AG09319 (cell line): Measurements from ENCODE around the gene TNNI3.

Source experiments
- DNase-seq: peaks from one replicate; pipeline ENCODE4 v3.0.0-alpha.2; 2010; ENCODE audit warnings: low read depth; ENCODE audit errors: extremely low read depth
- TF ChIP-seq, protein P1 (sequence below): IDR thresholded peaks from 2 replicates; pipeline ENCODE4 v1.5.1; 2011; ENCODE audit warnings: low read depth, mild to moderate bottlenecking, inconsistent platforms, low read length, moderate library complexity

TNNI3 gene

DNA sequence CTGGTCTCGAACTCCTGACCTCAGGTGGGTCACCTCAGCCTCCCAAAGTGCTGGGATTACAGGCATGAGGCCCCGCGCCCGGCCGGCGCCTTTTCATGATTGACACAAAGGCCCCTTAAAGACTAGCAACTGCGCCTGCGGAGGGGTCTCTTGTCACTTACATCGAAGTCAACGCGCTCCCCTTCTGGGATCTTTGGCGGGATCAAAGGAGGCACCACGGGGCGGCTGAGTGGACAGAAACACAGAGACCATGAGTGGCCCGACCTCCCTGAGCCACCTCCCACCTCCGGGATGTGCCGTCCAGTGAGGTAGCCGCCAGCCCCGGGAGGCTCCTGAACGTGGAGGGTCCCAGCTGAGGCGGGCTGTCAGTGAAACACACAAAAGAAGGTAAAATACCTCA is 15.8 kb downstream of the TNNI3 start:
- TF ChIP-seq, protein P1, sequence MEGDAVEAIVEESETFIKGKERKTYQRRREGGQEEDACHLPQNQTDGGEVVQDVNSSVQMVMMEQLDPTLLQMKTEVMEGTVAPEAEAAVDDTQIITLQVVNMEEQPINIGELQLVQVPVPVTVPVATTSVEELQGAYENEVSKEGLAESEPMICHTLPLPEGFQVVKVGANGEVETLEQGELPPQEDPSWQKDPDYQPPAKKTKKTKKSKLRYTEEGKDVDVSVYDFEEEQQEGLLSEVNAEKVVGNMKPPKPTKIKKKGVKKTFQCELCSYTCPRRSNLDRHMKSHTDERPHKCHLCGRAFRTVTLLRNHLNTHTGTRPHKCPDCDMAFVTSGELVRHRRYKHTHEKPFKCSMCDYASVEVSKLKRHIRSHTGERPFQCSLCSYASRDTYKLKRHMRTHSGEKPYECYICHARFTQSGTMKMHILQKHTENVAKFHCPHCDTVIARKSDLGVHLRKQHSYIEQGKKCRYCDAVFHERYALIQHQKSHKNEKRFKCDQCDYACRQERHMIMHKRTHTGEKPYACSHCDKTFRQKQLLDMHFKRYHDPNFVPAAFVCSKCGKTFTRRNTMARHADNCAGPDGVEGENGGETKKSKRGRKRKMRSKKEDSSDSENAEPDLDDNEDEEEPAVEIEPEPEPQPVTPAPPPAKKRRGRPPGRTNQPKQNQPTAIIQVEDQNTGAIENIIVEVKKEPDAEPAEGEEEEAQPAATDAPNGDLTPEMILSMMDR = no peak
- DNase-seq = no peak

DNA sequence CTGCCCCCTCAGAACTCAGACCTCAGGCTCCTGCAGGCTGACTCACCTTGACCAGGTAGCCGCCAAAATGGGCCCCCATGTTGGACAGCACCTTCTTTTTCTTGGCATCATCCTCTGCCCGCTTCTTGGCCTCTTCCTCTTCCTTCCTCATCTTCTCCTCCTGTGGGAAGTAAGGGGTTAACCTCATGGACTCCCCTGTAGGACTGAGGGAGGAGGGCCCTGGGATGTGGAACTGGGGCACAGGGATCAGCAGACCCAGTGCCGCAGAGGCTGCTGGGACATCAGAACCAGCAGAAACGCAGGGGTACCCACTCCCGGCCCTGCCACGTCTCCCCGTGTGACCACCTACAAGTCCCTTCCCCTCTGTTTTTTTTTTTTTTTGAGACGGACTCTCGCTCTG is 19.6 kb downstream of the TNNI3 start:
- no peak for DNase-seq

DNA sequence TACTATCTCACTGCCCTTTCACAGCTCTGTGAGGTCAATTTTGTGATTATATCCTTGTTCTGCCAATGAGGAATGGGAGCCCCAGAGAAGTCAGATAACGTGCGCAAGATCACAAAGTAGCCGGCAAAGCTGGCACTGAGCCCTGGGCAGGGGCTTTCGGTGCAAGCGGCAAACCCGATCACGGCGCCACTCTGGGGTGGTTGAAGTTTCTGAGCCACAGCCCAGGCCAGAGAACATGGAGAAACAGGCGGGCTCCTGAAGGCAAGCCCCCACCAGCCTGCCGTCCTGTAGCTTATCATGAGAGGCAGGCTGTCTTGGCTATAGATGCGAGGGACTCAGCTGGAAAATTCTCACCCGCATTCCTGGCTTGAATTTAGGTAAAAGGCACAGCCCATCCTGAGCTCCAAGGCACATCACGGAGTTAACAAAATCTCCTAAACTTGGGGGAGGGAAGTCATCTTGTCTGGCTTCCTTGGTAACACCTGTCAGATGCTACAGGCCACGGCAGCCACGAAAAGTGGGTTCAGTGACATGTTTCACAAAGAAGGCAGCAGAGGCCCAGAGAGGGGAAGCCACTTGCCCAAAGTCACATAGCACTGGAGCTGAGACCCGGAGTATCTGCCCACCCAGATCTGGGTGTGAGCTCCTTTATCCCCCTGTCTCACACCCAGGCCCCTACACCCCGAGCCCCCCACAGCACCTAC is 21.0 kb downstream of the TNNI3 start:
- no peak for DNase-seq
- TF ChIP-seq, protein P1 = no peak

More for the DNA sequence above, 19.6 kb downstream of the TNNI3 start:
- TF ChIP-seq, protein P1 = no peak

DNA sequence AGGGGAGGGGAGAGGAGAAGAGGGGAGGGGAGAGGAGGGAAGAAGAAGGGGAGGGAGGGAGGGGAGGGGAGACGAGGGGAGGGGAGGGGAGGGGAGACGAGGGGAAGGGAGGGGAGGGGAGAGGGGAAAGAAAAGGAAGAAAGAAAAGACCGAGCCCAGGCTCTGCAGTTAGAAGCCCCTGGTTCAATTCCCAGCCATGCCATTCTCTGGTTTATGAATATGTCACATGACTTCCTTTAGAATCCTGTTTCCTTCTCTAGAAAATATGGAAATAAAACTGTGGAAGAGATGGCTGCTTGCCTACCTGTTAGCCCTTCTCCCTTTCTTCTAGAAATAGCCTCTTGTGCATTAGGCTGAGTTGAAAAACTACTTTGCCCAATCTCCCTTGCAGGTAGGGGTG is 22.8 kb downstream of the TNNI3 start:
- TF ChIP-seq, protein P1 = no peak

DNA sequence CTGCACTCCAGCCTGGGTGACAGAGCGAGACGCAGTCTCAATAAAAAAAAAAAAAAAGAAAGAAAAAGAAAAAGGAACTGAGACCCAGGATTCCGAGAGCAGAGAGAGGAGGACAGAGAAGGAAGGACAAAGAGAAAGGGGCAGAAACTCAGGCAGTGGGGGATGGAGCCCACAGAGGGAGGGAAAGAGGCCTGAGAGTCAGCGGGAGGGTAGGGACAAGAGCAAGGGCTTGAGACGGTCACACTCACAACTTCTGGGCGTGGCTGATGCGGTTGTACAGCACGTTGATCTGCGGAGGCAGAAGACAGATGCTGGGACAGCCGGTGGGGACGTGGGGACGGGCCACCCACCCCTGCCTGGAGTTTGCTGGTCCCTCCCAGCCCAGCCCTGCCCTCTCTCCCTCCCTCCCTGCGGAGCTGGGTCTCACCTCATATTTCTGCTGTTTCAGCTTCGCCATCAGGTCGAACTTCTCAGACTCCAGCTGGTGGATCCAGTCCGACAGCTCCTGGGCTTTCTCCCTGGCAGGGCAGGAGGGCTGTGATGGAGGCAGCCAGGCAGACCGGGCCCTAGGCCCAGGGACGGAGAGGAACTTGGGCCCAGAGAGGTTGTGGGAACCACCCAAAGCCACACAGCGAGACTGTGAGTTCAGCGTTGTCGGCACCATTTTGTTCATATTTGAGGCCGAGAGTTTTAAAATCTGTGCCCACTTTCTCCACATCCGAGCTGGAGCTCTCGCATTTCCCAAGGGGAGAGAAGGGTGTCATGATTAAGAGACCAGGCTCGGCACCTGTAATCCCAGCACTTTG is 23.7 kb downstream of the TNNI3 start:
- TF ChIP-seq, protein P1 = no peak
- DNase-seq = no peak

More for the DNA sequence above, 22.8 kb downstream of the TNNI3 start:
- DNase-seq = no peak

DNA sequence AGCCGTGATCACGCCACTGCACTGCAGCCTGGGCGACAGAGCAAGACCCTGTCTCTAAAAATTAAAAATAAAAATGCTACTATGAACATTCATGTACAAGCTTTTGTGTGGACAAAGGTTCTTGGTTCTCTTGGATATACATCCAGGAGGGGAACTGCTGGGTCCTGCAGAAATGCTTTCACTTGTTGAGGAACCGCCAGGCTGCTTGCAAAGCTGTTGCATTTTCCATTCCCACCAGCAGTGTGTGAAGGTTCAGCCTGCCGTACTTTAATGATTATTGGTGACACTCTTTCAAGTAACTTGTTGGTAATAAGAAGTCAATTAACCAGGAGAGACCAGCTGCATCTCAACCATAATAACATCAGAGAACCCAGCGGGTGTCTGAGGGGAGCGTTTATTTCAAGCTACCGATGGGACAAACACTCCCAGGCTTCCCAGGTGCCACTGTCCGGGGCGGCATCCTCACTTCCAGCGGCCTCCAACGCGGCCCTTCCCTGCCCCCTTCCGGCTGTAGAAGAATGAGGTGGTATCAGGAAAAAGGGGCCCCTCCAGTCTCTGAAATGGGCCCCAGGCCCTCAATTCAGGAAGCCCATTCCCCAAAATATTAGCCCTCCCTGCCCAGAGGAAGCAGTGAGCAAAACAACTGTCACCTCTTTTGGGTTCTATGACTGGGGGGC is 24.9 kb downstream of the TNNI3 start:
- TF ChIP-seq, protein P1 = no peak
- DNase-seq = no peak

DNA sequence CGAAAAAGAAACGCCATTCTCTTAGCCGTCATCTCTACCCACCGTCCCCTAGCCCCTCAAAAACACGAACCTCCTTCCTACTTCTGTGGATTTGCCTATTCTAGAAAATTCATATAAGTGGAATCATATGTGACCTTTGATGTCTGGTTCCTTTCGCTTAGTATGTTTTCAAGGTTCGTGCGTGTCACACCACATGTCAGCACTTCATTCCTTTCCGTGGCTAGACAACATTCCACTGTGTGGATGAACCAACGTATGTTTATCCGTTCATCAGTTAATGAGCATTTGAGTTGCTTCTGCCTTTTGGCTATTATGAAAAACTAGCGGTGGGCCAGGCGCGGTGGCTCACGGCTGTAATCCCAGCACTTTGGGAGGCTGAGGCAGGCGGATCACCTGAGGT is 26.1 kb downstream of the TNNI3 start:
- TF ChIP-seq, protein P1 = no peak
- DNase-seq = no peak
